Hepatocyte (in vitro differentiated cells): Measurements from ENCODE around the gene DDX41. TPM values are rescaled to one million over a fixed set of nuclear protein-coding genes. Genes with fewer than 3 reads are reported as not detected.

Experiments
- DNase-seq: peaks from one replicate; pipeline ENCODE4 v3.0.0-alpha.2; 2016; ENCODE audit warnings: low spot score
- H2AFZ ChIP-seq: fragments of 200-600 bp; sonication (generic); 2 replicates; pipeline ENCODE4 v1.6.0; 2016; ENCODE audit warnings: antibody characterized with exemption, mild to moderate bottlenecking
- H3K27ac ChIP-seq: fragments of 200-600 bp; sonication (generic); 2 replicates; pipeline ENCODE4 v1.5.1; 2016; ENCODE audit warnings: mild to moderate bottlenecking
- H3K27me3 ChIP-seq: fragments of 200-600 bp; sonication (generic); 2 replicates; pipeline ENCODE4 v1.6.1; 2016
- H3K36me3 ChIP-seq: fragments of 200-600 bp; sonication (generic); replicated peaks from 2 replicates; pipeline ENCODE4 v1.5.1; 2016; ENCODE audit warnings: low read depth; ENCODE audit not compliant: insufficient read depth
- H3K4me1 ChIP-seq: fragments of 200-600 bp; sonication (generic); 2 replicates; pipeline ENCODE4 v1.5.1; 2016; ENCODE audit warnings: mild to moderate bottlenecking, moderate library complexity; ENCODE audit not compliant: insufficient read depth
- H3K4me2 ChIP-seq: fragments of 200-600 bp; sonication (generic); 2 replicates; pipeline ENCODE4 v1.6.0; 2016
- H3K4me3 ChIP-seq: fragments of 200-600 bp; sonication (generic); 2 replicates; pipeline ENCODE4 v1.5.1; 2016; ENCODE audit warnings: mild to moderate bottlenecking
- H3K79me2 ChIP-seq: fragments of 200-600 bp; sonication (generic); 2 replicates; pipeline ENCODE4 v1.6.0; 2017; ENCODE audit warnings: mild to moderate bottlenecking
- H3K9me2 ChIP-seq: fragments of 200-600 bp; sonication (generic); replicated peaks from 2 replicates; pipeline ENCODE4 v1.6.0; 2017; ENCODE audit warnings: mild to moderate bottlenecking; ENCODE audit not compliant: insufficient read depth
- H3K9me3 ChIP-seq: fragments of 200-600 bp; sonication (generic); 2 replicates; pipeline ENCODE4 v1.5.1; 2016; ENCODE audit warnings: low read depth, mild to moderate bottlenecking
- H4K20me1 ChIP-seq: fragments of 200-600 bp; sonication (generic); 2 replicates; pipeline ENCODE4 v1.6.0; 2016; ENCODE audit warnings: mild to moderate bottlenecking; ENCODE audit not compliant: insufficient read depth, poor library complexity, severe bottlenecking
- CTCF ChIP-seq: fragments of 200-600 bp; sonication (generic); IDR thresholded peaks from 2 replicates; pipeline ENCODE4 v1.5.1; 2016; ENCODE audit warnings: antibody characterized with exemption, mild to moderate bottlenecking; ENCODE audit not compliant: poor library complexity
- EZH2 ChIP-seq: fragments of 200-600 bp; sonication (generic); IDR thresholded peaks from 2 replicates; pipeline ENCODE4 v1.6.1; 2016; ENCODE audit warnings: antibody characterized with exemption, mild to moderate bottlenecking, borderline replicate concordance
- EZH2phosphoT487 ChIP-seq: fragments of 200-600 bp; sonication (generic); IDR thresholded peaks from one replicate; pipeline ENCODE4 v1.6.1; 2018; ENCODE audit warnings: antibody characterized with exemption, mild to moderate bottlenecking, low read depth, moderate library complexity; ENCODE audit not compliant: unreplicated experiment, severe bottlenecking
- WGBS: methylation state at CpG from one replicate; pipeline ENCODE4 v1.1.6; 2016; ENCODE audit warnings: low lambda C conversion rate; ENCODE audit errors: missing lambda C conversion rate; 5-methylcytosine and 5-hydroxymethylcytosine counted together
- polyA plus RNA-seq: library from polyadenylated mRNA; unstranded; fragments of >200 nt; fragmentation: Nextera tagmentation; extraction: Ambion mirVana; gene quantifications from 2 replicates; pipeline ENCODE4 v1.2.1, GENCODE V29; 2016
- total RNA-seq: library from RNA; depleted of rRNA; stranded (reverse); fragments of >200 nt; gene quantifications from 2 replicates; pipeline ENCODE4 v1.2.3, GENCODE V29; 2014

Gene DDX41
- total and polyA plus RNA-seq, 2 experiments from 2014 or later, result 45.0 to 50.7 TPM

GRCh38 chr5:177484902-177485549 lies 31.7 kb downstream of the DDX41 start:
- no peak overlapping the region for H3K27ac ChIP-seq
- H4K20me1 ChIP-seq, result no peaks in the 10 kb centered on the region
- no peaks in the 10 kb centered on the region for H3K9me2 ChIP-seq

GRCh38 chr5:177483994-177484901 lies 32.5 kb downstream of the DDX41 start:
- no peak for TF ChIP-seq EZH2
- TF ChIP-seq CTCF, result no peak
- no peaks in the 10 kb centered on the region for H3K27me3 ChIP-seq
- H4K20me1 ChIP-seq, result no peaks in the 10 kb centered on the region
- H3K4me2 ChIP-seq, result no peak overlapping the region
- H3K36me3 ChIP-seq, result no peaks in the 10 kb centered on the region
- no peak overlapping the region for H3K4me3 ChIP-seq
- H3K9me2 ChIP-seq, result no peaks in the 10 kb centered on the region
- no peak overlapping the region for H2AFZ ChIP-seq
- no peaks in the 10 kb centered on the region for H3K79me2 ChIP-seq
- DNase-seq, result no peak
- no peaks in the 10 kb centered on the region for H3K9me3 ChIP-seq
- no peak overlapping the region for H3K27ac ChIP-seq
- H3K4me1 ChIP-seq, result no peaks in the 10 kb centered on the region
- WGBS, result 93% methylated on average over 22 of the region's 22 CpGs

More at GRCh38 chr5:177484902-177485549, 31.7 kb downstream of the DDX41 start:
- Histone ChIP-seq H2AFZ (no peak overlapping the region), H3K36me3 (no peaks in the 10 kb centered on the region), H3K4me1 (no peaks in the 10 kb centered on the region), H3K9me3 (no peaks in the 10 kb centered on the region), H3K27me3 (no peaks in the 10 kb centered on the region), H3K4me3 (no peak overlapping the region), H3K4me2 (no peak overlapping the region), H3K79me2 (no peaks in the 10 kb centered on the region)
- 83% methylated on average over 13 of the region's 13 CpGs for WGBS
- TF ChIP-seq EZH2phosphoT487, result no peak
- no peak for TF ChIP-seq CTCF
- TF ChIP-seq EZH2, result no peak
- no peak for DNase-seq

GRCh38 chr5:177483042-177483441 lies 33.7 kb downstream of the DDX41 start:
- no peak overlapping the region for H2AFZ ChIP-seq
- H3K4me3 ChIP-seq, result no peak overlapping the region
- no peaks in the 10 kb centered on the region for H4K20me1 ChIP-seq
- H3K79me2 ChIP-seq, result no peaks in the 10 kb centered on the region
- 98% methylated on average over 9 of the region's 9 CpGs for WGBS
- no peaks in the 10 kb centered on the region for H3K36me3 ChIP-seq
- TF ChIP-seq CTCF (no peak), EZH2 (no peak), EZH2phosphoT487 (no peak)
- no peaks in the 10 kb centered on the region for H3K27me3 ChIP-seq
- no peaks in the 10 kb centered on the region for H3K9me2 ChIP-seq
- H3K9me3 ChIP-seq, result no peaks in the 10 kb centered on the region
- H3K4me2 ChIP-seq, result no peak overlapping the region
- no peak for DNase-seq
- no peak overlapping the region for H3K27ac ChIP-seq
- H3K4me1 ChIP-seq, result peaks cover 6% of the 10 kb centered on the region
